ENCODE results near the gene PRKAR1B.

DNA sequence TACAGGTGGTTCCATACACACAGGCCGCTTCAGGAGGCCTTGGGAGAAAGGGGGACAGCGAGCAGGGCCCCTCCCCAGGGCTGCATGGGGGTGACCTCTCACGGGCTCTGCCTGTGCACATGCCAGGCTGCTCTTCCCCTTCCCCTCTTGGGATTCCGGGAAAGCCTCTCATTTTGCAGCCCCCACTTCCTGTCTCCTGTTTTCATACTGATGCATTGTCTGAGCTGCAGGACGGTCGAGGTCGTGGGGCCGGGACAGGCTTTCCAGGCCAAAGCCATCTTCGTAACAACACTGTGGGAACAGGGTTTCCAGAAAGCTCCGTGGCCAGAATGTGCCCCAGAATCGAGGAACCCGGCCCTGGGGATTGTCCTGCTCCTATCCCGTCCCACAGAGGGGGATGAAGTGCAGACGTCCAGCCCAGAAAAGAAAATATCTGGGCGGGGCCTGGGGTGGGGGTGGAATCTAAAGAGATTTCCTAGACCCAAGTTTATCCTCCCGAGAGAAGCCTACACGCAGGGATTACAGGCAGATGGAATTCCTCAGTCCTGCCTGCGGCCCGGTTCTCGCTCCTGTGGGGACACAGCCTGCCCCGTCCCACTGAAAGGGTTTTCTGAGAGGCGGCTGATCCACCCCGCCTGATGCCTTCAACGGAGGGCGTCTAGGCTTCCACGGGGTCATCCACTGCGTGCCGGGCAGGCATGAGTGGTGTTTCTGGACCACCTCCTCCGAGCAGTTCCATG is 30.1 kb downstream of the PRKAR1B start:
- TF ChIP-seq CTCF (IDR thresholded peaks at IDR 0.05 in 8 of 11, conservative IDR thresholded peaks at IDR 0.05 in 3 of 11) (no peak), POLR2AphosphoS5 (IDR thresholded peaks at IDR 0.05) (peak; percentile 55 to 70 (median 56))
